GM20431 (cell line): ENCODE data around the gene HPRT1.

ENCODE experiments used
- in situ Hi-C: fragments of 300-500 bp; cut with MseI, MboI; formaldehyde crosslinking; loops from one replicate; pipeline ENCODE4 v1.15.0; 2020; ENCODE audit warnings: low sequenced_read_pairs; ENCODE audit not compliant: unreplicated experiment

HPRT1 gene

GRCh38 chrX:134470013-134470412 lies 10.0 kb downstream of the HPRT1 start:
- in situ Hi-C loops: no loop called here

DNA sequence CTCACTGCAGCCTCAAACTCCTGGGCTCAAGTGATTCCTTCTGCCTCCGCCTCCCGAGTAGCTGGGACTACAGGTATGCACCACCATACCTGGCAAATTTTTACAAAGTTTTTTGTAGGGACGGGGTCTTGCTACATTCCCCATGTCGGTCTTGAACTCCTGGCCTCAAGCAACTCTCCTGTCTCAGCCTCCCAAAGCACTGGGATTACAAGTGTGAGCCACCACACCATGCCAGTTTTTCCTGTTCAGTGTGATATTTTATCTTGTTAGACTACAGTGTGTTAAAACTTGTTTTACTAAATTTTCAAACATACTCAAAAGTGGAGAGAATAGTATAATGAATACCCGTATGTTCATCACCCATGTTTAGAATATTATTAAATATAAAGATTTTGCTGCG lies 12.1 kb downstream of the HPRT1 start:
- in situ Hi-C loops: no loop called here

DNA sequence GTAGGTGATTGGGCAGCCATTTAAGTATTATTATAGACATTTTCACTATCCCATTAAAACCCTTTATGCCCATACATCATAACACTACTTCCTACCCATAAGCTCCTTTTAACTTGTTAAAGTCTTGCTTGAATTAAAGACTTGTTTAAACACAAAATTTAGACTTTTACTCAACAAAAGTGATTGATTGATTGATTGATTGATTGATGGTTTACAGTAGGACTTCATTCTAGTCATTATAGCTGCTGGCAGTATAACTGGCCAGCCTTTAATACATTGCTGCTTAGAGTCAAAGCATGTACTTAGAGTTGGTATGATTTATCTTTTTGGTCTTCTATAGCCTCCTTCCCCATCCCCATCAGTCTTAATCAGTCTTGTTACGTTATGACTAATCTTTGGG lies 16.3 kb downstream of the HPRT1 start:
- in situ Hi-C loops: no loop called here

DNA sequence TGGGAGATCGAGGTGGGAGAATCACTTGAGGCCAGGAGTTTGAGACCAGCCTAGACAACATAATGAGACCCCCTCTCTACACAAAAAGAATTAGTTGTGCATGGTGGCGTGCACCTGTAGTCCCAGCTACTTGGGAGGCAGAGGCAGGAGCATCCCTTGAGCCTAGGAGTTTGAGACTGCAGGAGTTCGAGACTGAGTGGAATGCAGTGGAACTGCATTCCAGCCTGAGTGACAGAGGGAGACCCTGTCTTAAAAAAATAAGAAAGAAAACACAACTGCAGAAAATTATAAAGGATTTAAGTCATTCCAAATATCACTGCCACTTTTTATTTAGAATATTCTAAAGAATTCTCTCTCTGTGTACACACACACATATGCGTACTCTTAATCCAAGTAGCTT lies 18.4 kb downstream of the HPRT1 start:
- in situ Hi-C loops: no loop called here

DNA sequence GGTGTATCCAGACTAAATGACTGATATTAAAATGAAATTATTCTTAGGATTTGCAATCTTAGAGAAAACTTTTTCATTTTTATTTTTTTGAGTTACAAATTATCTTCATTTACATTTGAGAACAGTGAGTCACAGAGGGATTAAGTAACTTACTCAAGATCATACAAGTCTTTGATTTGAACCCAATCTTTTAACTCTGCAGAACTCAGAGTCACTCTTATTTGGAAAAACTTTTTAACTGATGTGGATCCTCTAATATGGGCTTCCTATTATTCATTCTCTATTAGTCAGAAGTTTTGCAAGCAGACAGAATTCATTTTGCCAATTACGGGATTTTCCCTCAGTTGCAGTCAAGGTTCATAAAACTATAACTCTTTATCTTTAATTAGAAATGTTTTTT lies 20.1 kb downstream of the HPRT1 start:
- in situ Hi-C loops: no loop called here

DNA sequence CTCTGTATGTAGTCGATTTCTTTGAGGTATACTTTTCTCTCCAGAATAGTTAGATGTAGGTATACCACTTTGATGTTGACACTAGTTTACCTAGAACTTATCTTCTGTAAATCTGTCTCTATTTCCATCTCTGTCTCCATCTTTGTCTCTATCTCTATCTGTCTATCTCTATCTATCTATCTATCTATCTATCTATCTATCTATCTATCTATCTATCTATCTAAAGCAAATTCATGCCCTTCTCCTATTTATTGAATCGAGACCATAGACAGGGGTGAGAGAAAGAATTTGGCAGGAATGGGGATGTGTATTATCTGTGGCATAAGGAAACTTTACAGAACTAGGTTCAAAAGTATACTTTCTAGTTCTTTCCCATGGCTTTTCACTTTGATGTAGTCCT lies 21.4 kb downstream of the HPRT1 start:
- in situ Hi-C loops: no loop called here

DNA sequence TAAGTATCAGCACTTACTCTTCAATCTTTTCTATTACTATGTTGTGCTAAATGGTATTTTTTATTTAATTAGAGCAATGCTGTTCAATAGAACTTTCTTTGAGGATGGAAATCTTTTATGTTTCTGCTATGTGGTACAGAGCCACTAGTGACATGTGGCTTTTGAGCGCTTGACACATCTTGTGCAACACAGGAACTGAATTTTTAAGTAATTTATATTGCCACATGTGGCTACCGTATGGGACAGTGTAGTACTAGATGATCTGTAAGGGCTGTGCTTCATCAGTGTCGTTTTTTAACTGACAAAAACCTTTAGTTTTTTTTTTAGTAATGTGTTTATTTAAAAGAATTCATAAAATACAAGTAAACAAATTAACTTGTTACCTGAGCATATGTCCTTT lies 22.4 kb downstream of the HPRT1 start:
- in situ Hi-C loops: no loop called here

DNA sequence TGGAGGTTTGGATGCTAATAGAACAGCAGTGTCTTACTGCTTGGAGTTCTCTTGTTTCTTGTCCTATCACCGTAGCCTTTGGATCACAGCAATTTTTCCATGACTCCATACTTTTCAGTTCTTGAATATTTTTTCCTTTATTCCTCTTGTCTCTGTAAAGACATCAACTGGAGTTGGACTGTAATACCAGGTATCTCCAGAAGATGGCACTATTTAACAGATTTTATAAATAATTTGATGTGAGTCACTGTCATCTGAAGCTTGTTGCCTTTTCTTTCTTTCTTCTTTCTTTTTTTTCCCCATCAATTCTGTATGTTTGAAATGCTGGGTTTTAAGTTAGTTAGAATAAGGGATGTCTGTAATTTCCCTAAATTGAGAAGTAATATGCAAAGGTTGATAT lies 24.1 kb downstream of the HPRT1 start:
- in situ Hi-C loops: no loop called here

DNA sequence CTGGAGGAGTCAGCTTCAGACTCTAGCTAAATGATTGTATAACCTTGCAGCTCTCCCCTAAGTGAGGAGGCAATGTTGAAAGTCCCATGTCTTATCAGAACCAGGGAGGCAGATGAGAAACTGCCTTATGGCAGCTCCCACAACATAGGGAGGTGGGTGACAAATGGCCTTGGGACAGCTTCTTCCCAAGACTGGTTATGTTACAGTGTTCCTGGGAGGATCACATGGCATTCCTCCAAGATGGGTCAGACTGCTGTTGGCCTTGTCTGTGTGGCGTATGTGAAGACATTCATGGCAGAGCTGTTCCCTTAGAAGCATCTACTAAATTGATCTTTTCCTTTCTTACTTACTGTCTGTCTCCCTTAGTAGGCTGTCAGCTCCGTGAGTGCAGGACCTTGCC lies 42.0 kb downstream of the HPRT1 start:
- in situ Hi-C loops: loop anchor here (25.0 kb wide), 1 partner anchor 260 kb away; no protein-coding TSS in a partner anchor

DNA sequence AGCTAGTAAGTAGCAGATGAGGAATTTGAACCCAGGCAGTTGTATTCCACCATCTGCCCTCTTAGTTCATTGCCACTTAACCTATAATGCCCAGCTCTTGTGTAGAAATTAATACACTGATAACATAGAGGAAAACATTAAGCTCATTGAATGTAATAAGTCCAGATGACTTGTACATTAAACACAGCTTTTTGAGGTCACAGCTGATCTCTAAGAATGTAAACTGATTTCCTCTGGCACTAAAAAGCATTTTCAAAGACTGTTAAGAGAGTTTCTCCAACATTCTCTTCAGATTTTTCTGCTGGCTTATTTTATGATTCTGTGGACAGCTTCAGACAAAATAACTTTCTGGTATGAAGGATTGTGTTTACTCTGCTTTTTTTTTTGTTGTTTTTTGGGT lies 42.7 kb downstream of the HPRT1 start:
- in situ Hi-C loops: loop anchor here (25.0 kb wide), 1 partner anchor 260 kb away; no protein-coding TSS in a partner anchor

- in situ Hi-C loops: loop anchor here (25.0 kb wide), 1 partner anchor 250 kb away; no protein-coding TSS in a partner anchor
These were observed 52.6 kb downstream of the HPRT1 start for GRCh38 chrX:134512566-134512965.

- in situ Hi-C loops: loop anchor here (25.0 kb wide), 1 partner anchor 249 kb away; no protein-coding TSS in a partner anchor
These were observed 53.1 kb downstream of the HPRT1 start for GRCh38 chrX:134513091-134513490.

DNA sequence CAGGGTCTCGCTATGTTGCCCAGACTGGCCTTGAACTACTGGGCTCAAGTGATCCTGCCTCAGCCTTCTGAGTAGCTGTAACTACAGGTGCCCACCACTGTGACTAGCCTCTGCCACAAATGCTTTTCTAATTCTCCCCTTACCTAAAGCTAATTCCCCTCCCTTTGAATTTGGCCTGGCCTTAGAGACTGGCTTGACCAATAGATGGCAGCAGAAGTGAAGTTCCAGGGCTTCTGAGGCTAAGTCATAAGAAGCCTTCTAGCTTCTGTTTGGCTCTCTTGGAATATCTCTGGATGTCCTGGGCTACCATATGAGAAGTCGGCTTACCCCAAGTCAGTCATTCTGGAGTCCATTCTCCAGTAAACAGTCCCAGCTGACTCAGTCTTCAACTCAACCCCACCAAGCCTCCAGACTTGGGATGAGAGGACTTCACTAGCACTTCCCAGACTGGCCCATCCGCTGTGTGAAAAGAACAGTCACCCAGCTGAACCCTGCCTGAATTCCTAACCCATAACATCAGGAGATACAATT lies 61.0 kb downstream of the HPRT1 start:
- in situ Hi-C loops: loop anchor here (25.0 kb wide), 1 partner anchor 241 kb away; no protein-coding TSS in a partner anchor

GRCh38 chrX:134524181-134524580 lies 64.2 kb downstream of the HPRT1 start:
- in situ Hi-C loops: loop anchor here (25.0 kb wide), 1 partner anchor 238 kb away; no protein-coding TSS in a partner anchor

GRCh38 chrX:134525086-134525792 lies 65.3 kb downstream of the HPRT1 start:
- in situ Hi-C loops: no loop called here

- in situ Hi-C loops: no loop called here
These were observed 66.4 kb downstream of the HPRT1 start for GRCh38 chrX:134526399-134526798.

- in situ Hi-C loops: no loop called here
These were observed 69.0 kb downstream of the HPRT1 start for GRCh38 chrX:134528960-134529359.

DNA sequence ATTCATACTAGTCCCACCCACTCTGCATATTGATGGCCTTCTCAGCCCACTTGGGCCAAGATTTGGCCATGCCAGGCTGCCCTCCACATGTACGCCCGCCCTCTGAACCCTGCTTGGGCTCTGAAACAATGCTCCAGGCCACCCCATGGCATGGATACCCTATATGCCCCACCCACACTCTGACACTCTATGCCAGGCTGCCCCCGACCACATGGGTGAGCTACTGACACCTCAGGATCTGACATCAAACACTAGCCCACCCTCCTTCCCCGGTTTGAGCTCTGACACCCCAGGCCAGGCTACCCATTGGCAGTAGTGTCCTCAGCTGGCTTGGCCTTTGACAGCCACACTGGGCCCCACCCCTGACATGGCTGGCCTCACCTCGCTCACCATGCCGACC lies 69.5 kb downstream of the HPRT1 start:
- in situ Hi-C loops: no loop called here

DNA sequence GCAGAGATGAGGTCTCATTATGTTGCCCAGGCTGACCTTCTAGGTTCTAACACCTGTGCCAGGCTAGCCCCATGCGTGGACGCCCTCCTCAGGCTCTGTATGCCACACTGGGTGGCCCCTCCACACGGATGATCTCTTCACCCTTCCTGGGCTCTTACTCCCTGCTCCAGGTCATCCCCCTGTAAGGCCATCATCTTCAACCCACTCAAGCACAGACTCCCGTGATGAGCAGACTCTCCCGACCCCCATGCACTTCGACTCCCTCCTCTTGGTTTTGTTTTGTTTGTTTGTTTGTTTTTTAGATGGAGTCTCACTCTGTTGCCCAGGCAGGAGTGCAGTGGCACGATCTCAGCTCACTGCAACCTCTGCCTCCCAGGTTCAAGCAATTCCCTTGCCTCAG lies 70.9 kb downstream of the HPRT1 start:
- in situ Hi-C loops: no loop called here

GRCh38 chrX:134533352-134533751 lies 73.4 kb downstream of the HPRT1 start:
- in situ Hi-C loops: no loop called here

DNA sequence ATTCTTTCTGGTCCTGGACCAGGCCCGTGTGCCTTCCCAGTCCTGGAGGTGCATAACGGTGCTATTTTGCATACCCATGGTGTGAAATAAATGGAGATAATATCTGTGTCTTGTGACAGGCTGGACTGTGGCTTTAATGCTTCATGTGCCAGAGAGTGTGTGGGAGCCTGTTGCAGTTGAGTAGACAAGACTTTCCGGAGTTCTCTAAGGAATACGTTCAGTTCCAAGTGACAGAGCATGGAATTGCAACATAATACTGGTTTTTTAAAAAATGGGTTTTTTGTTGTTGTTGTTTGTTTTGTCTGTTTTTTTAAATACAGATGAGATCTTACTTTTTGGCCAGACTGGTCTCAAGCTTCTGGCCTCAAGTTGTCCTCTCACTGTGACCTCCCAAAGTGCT lies 74.0 kb downstream of the HPRT1 start:
- in situ Hi-C loops: no loop called here
